CD4-positive, alpha-beta T cell (primary cell): Measurements from ENCODE around the gene FAXDC2. TPM values are rescaled to one million over a fixed set of nuclear protein-coding genes. Genes with fewer than 3 reads are reported as not detected.

Experiments
- ATAC-seq: fragments of 200-7000 bp; cut with Tn5 transposase; one replicate; pipeline ENCODE4 v1.10.0; 2022; ENCODE audit warnings: mild to moderate bottlenecking; ENCODE audit not compliant: poor library complexity
- CTCF ChIA-PET: fragments of 350-600 bp; sonication (Branson Sonifier 250); formaldehyde crosslinking; loops from one replicate; lab custom pipeline; 2021; ENCODE audit warnings: antibody characterized with exemption, inconsistent platforms; lab: Charles Lee
- POLR2A ChIA-PET: fragments of 350-600 bp; sonication (Branson Sonifier 250); formaldehyde crosslinking; loops from one replicate; lab custom pipeline; 2021; ENCODE audit warnings: antibody characterized with exemption, inconsistent platforms; lab: Charles Lee
- DNase-seq, 14 experiments: peaks; one replicate each; pipeline ENCODE4 v3.0.0-alpha.2; 2013 to 2020; ENCODE audit warnings: mixed read lengths in 2 of 14
- H3K27ac ChIP-seq, 2 donors: one replicate each; pipeline versions ENCODE4 v1.5.1 to v1.7.0; 2013; ENCODE audit warnings: low read length in 2 of 2, low read depth in 1 of 2, mild to moderate bottlenecking in 1 of 2
- H3K27me3 ChIP-seq, 2 experiments: 1 replicate in 1 of 2; 2 replicates in 1 of 2; pipeline versions ENCODE4 v1.6.1 to v1.7.0; 2013; ENCODE audit warnings: low read length in 2 of 2, control low read depth in 1 of 2, mild to moderate bottlenecking in 1 of 2, moderate library complexity in 1 of 2; ENCODE audit not compliant: insufficient read depth in 2 of 2, control insufficient read depth in 1 of 2
- H3K36me3 ChIP-seq: one replicate; pipeline ENCODE4 v1.6.1; 2013; ENCODE audit warnings: low read length, control low read depth; ENCODE audit not compliant: insufficient read depth
- H3K4me1 ChIP-seq: one replicate; pipeline ENCODE4 v1.6.1; 2013; ENCODE audit warnings: low read length, control low read depth; ENCODE audit not compliant: insufficient read depth
- H3K4me3 ChIP-seq: one replicate; pipeline ENCODE4 v1.5.1; 2013; ENCODE audit warnings: mild to moderate bottlenecking, low read length, moderate library complexity
- H3K9me3 ChIP-seq, 2 experiments: 1 replicate in 1 of 2; 2 replicates in 1 of 2; pipeline versions ENCODE4 v1.6.1 to v1.7.0; 2013; ENCODE audit warnings: low read length in 2 of 2, mild to moderate bottlenecking in 2 of 2, control low read depth in 1 of 2, moderate library complexity in 1 of 2; ENCODE audit not compliant: control insufficient read depth in 1 of 2, insufficient read depth in 1 of 2
- H3K27ac Mint-ChIP-seq: one replicate; pipeline ENCODE4 v1.8.0; 2020; ENCODE audit warnings: mixed read lengths
- H3K27me3 Mint-ChIP-seq: one replicate; pipeline ENCODE4 v1.8.0; 2021; ENCODE audit warnings: mixed read lengths
- H3K36me3 Mint-ChIP-seq: one replicate; pipeline ENCODE4 v1.8.0; 2021; ENCODE audit warnings: low read depth, mixed read lengths
- H3K4me1 Mint-ChIP-seq: one replicate; pipeline ENCODE4 v1.8.0; 2021; ENCODE audit warnings: low read depth, mixed read lengths
- H3K4me3 Mint-ChIP-seq: one replicate; pipeline ENCODE4 v1.8.0; 2020; ENCODE audit warnings: mild to moderate bottlenecking, mixed read lengths
- H3K9me3 Mint-ChIP-seq: one replicate; pipeline ENCODE4 v1.8.0; 2020; ENCODE audit warnings: mixed read lengths
- intact Hi-C, 2 experiments: fragments of 100-400 bp; cut with DNase I in 1 of 2; cut with micrococcal nuclease in 1 of 2; formaldehyde crosslinking; loops; one replicate each; pipeline versions ENCODE4 v1.15.1 to v1.9.0; 2023 to 2025; cut with DNase I, micrococcal nuclease
- total RNA-seq, 174 experiments: library from RNA in 2 of 174; stranded (reverse) in 2 of 174; gene quantifications; one replicate each; pipeline ENCODE4 v1.2.3 and lab custom pipeline; 2021 to 2026
- TF ChIP-seq, protein P1 (sequence below): fragments of 200-600 bp; IDR thresholded peaks from one replicate; pipeline ENCODE4 v1.8.0; 2022; ENCODE audit warnings: antibody characterized with exemption, mild to moderate bottlenecking

The FAXDC2 gene
- total RNA-seq, 2 experiments from 2014 or later = not detected

DNA sequence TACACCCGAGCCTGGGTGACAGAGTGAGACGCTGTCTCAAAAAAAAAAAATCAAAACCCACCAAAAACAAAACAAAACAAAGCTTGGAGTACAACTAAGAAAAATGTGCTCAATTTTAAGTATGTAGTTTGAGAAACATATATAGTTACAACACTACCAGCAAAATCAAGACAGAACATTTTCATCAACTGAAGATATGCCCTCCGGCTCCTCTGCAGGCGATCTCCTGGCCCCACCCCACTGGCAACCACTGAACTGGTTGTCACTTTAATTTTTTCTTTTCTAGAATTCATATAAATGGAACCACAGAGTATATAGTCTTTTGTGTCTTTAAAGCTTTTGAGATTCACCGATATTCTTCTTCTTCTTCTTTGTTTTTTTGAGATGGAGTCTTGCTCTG is 43.0 kb upstream of the FAXDC2 start:
- Mint-ChIP-seq H3K4me1 (no peaks in the 10 kb centered on the region), H3K36me3 (peaks cover 92% of the 10 kb centered on the region), H3K27me3 (no peaks in the 10 kb centered on the region), H3K9me3 (no peaks in the 10 kb centered on the region), H3K4me3 (no peak overlapping the region), H3K27ac (no peak overlapping the region)
- Histone ChIP-seq H3K36me3 (peaks cover 76% of the 10 kb centered on the region), H3K4me1 (no peaks in the 10 kb centered on the region), H3K4me3 (no peak overlapping the region), H3K27ac (no peak overlapping the region), H3K9me3 (peaks cover 0 to 4% of the 10 kb centered on the region in 2 experiments), H3K27me3 (no peaks in the 10 kb centered on the region)
- ATAC-seq = no peak
- intact Hi-C loops = no loop called here
- DNase-seq = no peak
- POLR2A ChIA-PET = no interaction called here
- CTCF ChIA-PET = interaction anchor here (0.7 kb wide), 1 partner anchor 9 kb away, joined by 3 read pairs; no protein-coding TSS in a partner anchor
- TF ChIP-seq, protein P1, sequence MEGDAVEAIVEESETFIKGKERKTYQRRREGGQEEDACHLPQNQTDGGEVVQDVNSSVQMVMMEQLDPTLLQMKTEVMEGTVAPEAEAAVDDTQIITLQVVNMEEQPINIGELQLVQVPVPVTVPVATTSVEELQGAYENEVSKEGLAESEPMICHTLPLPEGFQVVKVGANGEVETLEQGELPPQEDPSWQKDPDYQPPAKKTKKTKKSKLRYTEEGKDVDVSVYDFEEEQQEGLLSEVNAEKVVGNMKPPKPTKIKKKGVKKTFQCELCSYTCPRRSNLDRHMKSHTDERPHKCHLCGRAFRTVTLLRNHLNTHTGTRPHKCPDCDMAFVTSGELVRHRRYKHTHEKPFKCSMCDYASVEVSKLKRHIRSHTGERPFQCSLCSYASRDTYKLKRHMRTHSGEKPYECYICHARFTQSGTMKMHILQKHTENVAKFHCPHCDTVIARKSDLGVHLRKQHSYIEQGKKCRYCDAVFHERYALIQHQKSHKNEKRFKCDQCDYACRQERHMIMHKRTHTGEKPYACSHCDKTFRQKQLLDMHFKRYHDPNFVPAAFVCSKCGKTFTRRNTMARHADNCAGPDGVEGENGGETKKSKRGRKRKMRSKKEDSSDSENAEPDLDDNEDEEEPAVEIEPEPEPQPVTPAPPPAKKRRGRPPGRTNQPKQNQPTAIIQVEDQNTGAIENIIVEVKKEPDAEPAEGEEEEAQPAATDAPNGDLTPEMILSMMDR = no peak

- no peak overlapping the region for H3K27ac ChIP-seq
- POLR2A ChIA-PET = no interaction called here
- H3K9me3 ChIP-seq = peaks cover 1 to 4% of the 10 kb centered on the region in 2 experiments
- H3K4me3 ChIP-seq = no peak overlapping the region
- no peaks in the 10 kb centered on the region for H3K4me1 ChIP-seq
- H3K4me3 Mint-ChIP-seq = no peak overlapping the region
- H3K4me1 Mint-ChIP-seq = no peaks in the 10 kb centered on the region
- DNase-seq (no peak), ATAC-seq (no peak)
- no peaks in the 10 kb centered on the region for H3K27me3 Mint-ChIP-seq
- CTCF ChIA-PET = interaction anchor here (0.7 kb wide), 1 partner anchor 33 kb away, joined by 3 read pairs; no protein-coding TSS in a partner anchor
- intact Hi-C loops = no loop called here
- H3K27ac Mint-ChIP-seq = no peak overlapping the region
- H3K27me3 ChIP-seq = no peaks in the 10 kb centered on the region
- peaks cover 2% of the 10 kb centered on the region for H3K9me3 Mint-ChIP-seq
- peaks cover 80% of the 10 kb centered on the region for H3K36me3 ChIP-seq
- H3K36me3 Mint-ChIP-seq = peaks cover 92% of the 10 kb centered on the region
- TF ChIP-seq, protein P1 = no peak
These were observed 42.0 kb upstream of the FAXDC2 start for GRCh38 chr5:154892369-154892771.

DNA sequence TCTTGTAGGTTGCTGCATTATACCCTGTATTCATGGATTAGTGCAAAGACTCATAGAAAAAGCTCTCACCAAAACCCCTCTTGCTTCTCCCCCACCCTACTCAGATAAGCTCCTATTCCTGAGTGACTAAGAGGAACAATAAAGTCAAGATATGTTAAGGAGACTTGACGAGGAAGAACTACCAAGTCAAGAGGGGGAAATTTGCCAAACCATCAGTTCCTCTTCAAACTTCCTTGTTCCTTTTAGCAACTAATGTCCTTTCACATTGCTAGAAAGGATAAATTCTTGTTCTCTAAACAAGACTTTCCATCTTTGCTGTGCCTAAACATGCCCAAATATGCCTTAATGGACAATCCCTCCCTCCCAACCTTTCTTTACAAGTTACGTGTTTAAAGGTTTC is 35.0 kb upstream of the FAXDC2 start:
- peaks cover 15 to 31% of the 10 kb centered on the region in 2 experiments for H3K9me3 ChIP-seq
- no peak overlapping the region for H3K4me3 ChIP-seq
- Mint-ChIP-seq H3K36me3 (peaks cover 95% of the 10 kb centered on the region), H3K4me3 (no peak overlapping the region), H3K27ac (no peak overlapping the region), H3K4me1 (no peaks in the 10 kb centered on the region), H3K9me3 (peaks cover 17% of the 10 kb centered on the region), H3K27me3 (no peaks in the 10 kb centered on the region)
- ChIA-PET CTCF (no interaction called here), POLR2A (no interaction called here)
- H3K36me3 ChIP-seq = peaks cover 46% of the 10 kb centered on the region
- TF ChIP-seq, protein P1 = no peak
- H3K27me3 ChIP-seq = no peaks in the 10 kb centered on the region
- H3K4me1 ChIP-seq = no peaks in the 10 kb centered on the region
- no peak for ATAC-seq
- H3K27ac ChIP-seq = no peak overlapping the region
- no peak for DNase-seq
- intact Hi-C loops = no loop called here
